ENCODE data around the gene BCCIP. TPM values are rescaled to one million over a fixed set of nuclear protein-coding genes. Genes with fewer than 3 reads are reported as not detected.

The BCCIP gene
- total RNA-seq, 1 donor from 2014 or later, result 110 TPM

- intact Hi-C loops (cut with micrococcal nuclease), result no loop called here
- Mint-ChIP-seq H3K27me3 (ENCODE audit: low read depth) (no peaks in the 10 kb centered on the region), H3K4me3 (ENCODE audit: low read depth) (no peak overlapping the region), H3K36me3 (ENCODE audit: low read depth) (no peaks in the 10 kb centered on the region), H3K9me3 (no peaks in the 10 kb centered on the region), H3K4me1 (ENCODE audit: low read depth) (no peaks in the 10 kb centered on the region), H3K27ac (no peak overlapping the region)
- DNase-seq (ENCODE audit: low spot score), result no peak
Observed at GRCh38 chr10:125859128-125859817, 35.9 kb downstream of the BCCIP start.

GRCh38 chr10:125865120-125865519 lies 41.8 kb downstream of the BCCIP start:
- Mint-ChIP-seq H3K27me3 (ENCODE audit: low read depth) (no peaks in the 10 kb centered on the region), H3K9me3 (no peaks in the 10 kb centered on the region), H3K4me3 (ENCODE audit: low read depth) (no peak overlapping the region), H3K27ac (no peak overlapping the region), H3K4me1 (ENCODE audit: low read depth) (no peaks in the 10 kb centered on the region), H3K36me3 (ENCODE audit: low read depth) (no peaks in the 10 kb centered on the region)
- DNase-seq (ENCODE audit: low spot score), result no peak
- intact Hi-C loops (cut with micrococcal nuclease), result no loop called here

GRCh38 chr10:125866421-125867029 lies 43.2 kb downstream of the BCCIP start:
- H3K27ac Mint-ChIP-seq, result no peak overlapping the region
- H3K9me3 Mint-ChIP-seq, result no peaks in the 10 kb centered on the region
- no peaks in the 10 kb centered on the region for H3K27me3 Mint-ChIP-seq (ENCODE audit: low read depth)
- no peaks in the 10 kb centered on the region for H3K36me3 Mint-ChIP-seq (ENCODE audit: low read depth)
- DNase-seq (ENCODE audit: low spot score), result no peak
- H3K4me3 Mint-ChIP-seq (ENCODE audit: low read depth), result no peak overlapping the region
- intact Hi-C loops (cut with micrococcal nuclease), result no loop called here
- no peaks in the 10 kb centered on the region for H3K4me1 Mint-ChIP-seq (ENCODE audit: low read depth)

- H3K27me3 Mint-ChIP-seq (ENCODE audit: low read depth), result no peaks in the 10 kb centered on the region
- no peak for DNase-seq (ENCODE audit: low spot score)
- no peaks in the 10 kb centered on the region for H3K9me3 Mint-ChIP-seq
- intact Hi-C loops (cut with micrococcal nuclease), result no loop called here
- H3K4me3 Mint-ChIP-seq (ENCODE audit: low read depth), result no peak overlapping the region
- H3K27ac Mint-ChIP-seq, result no peak overlapping the region
- H3K4me1 Mint-ChIP-seq (ENCODE audit: low read depth), result no peaks in the 10 kb centered on the region
- H3K36me3 Mint-ChIP-seq (ENCODE audit: low read depth), result no peaks in the 10 kb centered on the region
Observed at GRCh38 chr10:125868372-125868975, 45.1 kb downstream of the BCCIP start.

GRCh38 chr10:125871338-125871737 lies 48.0 kb downstream of the BCCIP start:
- intact Hi-C loops (cut with micrococcal nuclease), result no loop called here
- H3K27me3 Mint-ChIP-seq (ENCODE audit: low read depth), result no peaks in the 10 kb centered on the region
- no peak overlapping the region for H3K27ac Mint-ChIP-seq

GRCh38 chr10:125878957-125879835 lies 55.9 kb downstream of the BCCIP start:
- H3K27ac Mint-ChIP-seq, result no peak overlapping the region
- intact Hi-C loops (cut with micrococcal nuclease), result no loop called here
- H3K4me1 Mint-ChIP-seq (ENCODE audit: low read depth), result no peaks in the 10 kb centered on the region
- no peak for DNase-seq (ENCODE audit: low spot score)
- H3K9me3 Mint-ChIP-seq, result peaks cover 7% of the 10 kb centered on the region
- no peaks in the 10 kb centered on the region for H3K27me3 Mint-ChIP-seq (ENCODE audit: low read depth)
- H3K36me3 Mint-ChIP-seq (ENCODE audit: low read depth), result peaks cover 16% of the 10 kb centered on the region
- H3K4me3 Mint-ChIP-seq (ENCODE audit: low read depth), result no peak overlapping the region

More at GRCh38 chr10:125871338-125871737, 48.0 kb downstream of the BCCIP start:
- Mint-ChIP-seq H3K36me3 (ENCODE audit: low read depth) (peaks cover 14% of the 10 kb centered on the region), H3K4me3 (ENCODE audit: low read depth) (no peak overlapping the region), H3K9me3 (peaks cover 7% of the 10 kb centered on the region), H3K4me1 (ENCODE audit: low read depth) (no peaks in the 10 kb centered on the region)
- DNase-seq (ENCODE audit: low spot score), result no peak

GRCh38 chr10:125880719-125881118 lies 57.4 kb downstream of the BCCIP start:
- Mint-ChIP-seq H3K27ac (no peak overlapping the region), H3K27me3 (ENCODE audit: low read depth) (no peaks in the 10 kb centered on the region), H3K4me1 (ENCODE audit: low read depth) (no peaks in the 10 kb centered on the region), H3K4me3 (ENCODE audit: low read depth) (no peak overlapping the region), H3K36me3 (ENCODE audit: low read depth) (peaks cover 7% of the 10 kb centered on the region), H3K9me3 (peaks cover under 1% of the 10 kb centered on the region)
- intact Hi-C loops (cut with micrococcal nuclease), result no loop called here
- DNase-seq (ENCODE audit: low spot score), result no peak

GRCh38 chr10:125881192-125881591 lies 57.8 kb downstream of the BCCIP start, which contains the start of gene DHX32:
DHX32 (minus strand) TSS chr10:125881292; CDS start chr10:125880824, 468 bp downstream.
- no peaks in the 10 kb centered on the region for H3K9me3 Mint-ChIP-seq
- H3K4me3 Mint-ChIP-seq (ENCODE audit: low read depth), result no peak within 1 kb of the TSS
- H3K27ac Mint-ChIP-seq, result no peak within 1 kb of the TSS
- no peaks in the 10 kb centered on the region for H3K27me3 Mint-ChIP-seq (ENCODE audit: low read depth)
- H3K36me3 Mint-ChIP-seq (ENCODE audit: low read depth), result peaks cover 4% of the 10 kb centered on the region
- H3K4me1 Mint-ChIP-seq (ENCODE audit: low read depth), result no peaks in the 10 kb centered on the region
- intact Hi-C loops (cut with micrococcal nuclease), result no loop called here
- no peak for DNase-seq (ENCODE audit: low spot score)

- Mint-ChIP-seq H3K4me1 (ENCODE audit: low read depth) (no peaks in the 10 kb centered on the region), H3K4me3 (ENCODE audit: low read depth) (no peak overlapping the region), H3K27ac (no peak overlapping the region), H3K27me3 (ENCODE audit: low read depth) (no peaks in the 10 kb centered on the region), H3K36me3 (ENCODE audit: low read depth) (no peaks in the 10 kb centered on the region), H3K9me3 (no peaks in the 10 kb centered on the region)
- intact Hi-C loops (cut with micrococcal nuclease), result no loop called here
- no peak for DNase-seq (ENCODE audit: low spot score)
Observed at GRCh38 chr10:125882596-125882995, 59.2 kb downstream of the BCCIP start.

- Mint-ChIP-seq H3K9me3 (no peaks in the 10 kb centered on the region), H3K27ac (no peak overlapping the region), H3K4me1 (ENCODE audit: low read depth) (no peaks in the 10 kb centered on the region), H3K36me3 (ENCODE audit: low read depth) (no peaks in the 10 kb centered on the region), H3K27me3 (ENCODE audit: low read depth) (no peaks in the 10 kb centered on the region), H3K4me3 (ENCODE audit: low read depth) (no peak overlapping the region)
- no peak for DNase-seq (ENCODE audit: low spot score)
- intact Hi-C loops (cut with micrococcal nuclease), result no loop called here
Observed at GRCh38 chr10:125883211-125883610, 59.9 kb downstream of the BCCIP start.
